ENCODE results near the gene SLC17A4. TPM values are rescaled to one million over a fixed set of nuclear protein-coding genes. Genes with fewer than 3 reads are reported as not detected.

Gene SLC17A4, protein sequence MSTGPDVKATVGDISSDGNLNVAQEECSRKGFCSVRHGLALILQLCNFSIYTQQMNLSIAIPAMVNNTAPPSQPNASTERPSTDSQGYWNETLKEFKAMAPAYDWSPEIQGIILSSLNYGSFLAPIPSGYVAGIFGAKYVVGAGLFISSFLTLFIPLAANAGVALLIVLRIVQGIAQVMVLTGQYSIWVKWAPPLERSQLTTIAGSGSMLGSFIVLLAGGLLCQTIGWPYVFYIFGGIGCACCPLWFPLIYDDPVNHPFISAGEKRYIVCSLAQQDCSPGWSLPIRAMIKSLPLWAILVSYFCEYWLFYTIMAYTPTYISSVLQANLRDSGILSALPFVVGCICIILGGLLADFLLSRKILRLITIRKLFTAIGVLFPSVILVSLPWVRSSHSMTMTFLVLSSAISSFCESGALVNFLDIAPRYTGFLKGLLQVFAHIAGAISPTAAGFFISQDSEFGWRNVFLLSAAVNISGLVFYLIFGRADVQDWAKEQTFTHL
- total RNA-seq (under 1 TPM in 2 of 7 donors, not detected in 5; 0.05 to 0.12 TPM), polyA plus RNA-seq (not detected)
- long read RNA-seq, donor 1: 0 reads
- long read RNA-seq, donor 2: 0 reads
- long read RNA-seq, donor 3: 0 reads

DNA sequence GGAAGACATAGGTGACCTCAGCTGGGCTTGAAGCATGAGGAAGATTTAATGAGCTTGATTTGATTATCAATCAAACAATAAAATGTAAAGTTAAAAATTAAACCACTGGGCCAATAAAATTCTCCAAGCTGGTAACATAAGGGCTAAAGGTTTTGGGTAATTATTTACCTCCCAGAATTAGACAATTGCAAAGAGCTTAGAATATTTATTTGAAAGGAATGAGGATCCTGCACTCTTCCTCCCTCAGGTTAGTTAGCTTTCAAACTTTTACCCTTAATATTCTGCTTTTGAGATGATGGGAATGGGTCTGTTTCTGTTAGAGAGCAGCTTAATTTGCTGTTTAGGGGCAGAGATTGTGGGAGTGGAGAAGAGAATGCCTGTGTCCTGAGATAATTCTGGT lies at the start of gene SLC17A4:
Gene SLC17A4, plus strand, starts transcription at position 208 of the 400 bp plus-strand sequence. CDS start 7,221 bp downstream, outside the sequence.
- H3K27me3 ChIP-seq: no peaks in the 10 kb centered on the region
- TF ChIP-seq, protein P1, sequence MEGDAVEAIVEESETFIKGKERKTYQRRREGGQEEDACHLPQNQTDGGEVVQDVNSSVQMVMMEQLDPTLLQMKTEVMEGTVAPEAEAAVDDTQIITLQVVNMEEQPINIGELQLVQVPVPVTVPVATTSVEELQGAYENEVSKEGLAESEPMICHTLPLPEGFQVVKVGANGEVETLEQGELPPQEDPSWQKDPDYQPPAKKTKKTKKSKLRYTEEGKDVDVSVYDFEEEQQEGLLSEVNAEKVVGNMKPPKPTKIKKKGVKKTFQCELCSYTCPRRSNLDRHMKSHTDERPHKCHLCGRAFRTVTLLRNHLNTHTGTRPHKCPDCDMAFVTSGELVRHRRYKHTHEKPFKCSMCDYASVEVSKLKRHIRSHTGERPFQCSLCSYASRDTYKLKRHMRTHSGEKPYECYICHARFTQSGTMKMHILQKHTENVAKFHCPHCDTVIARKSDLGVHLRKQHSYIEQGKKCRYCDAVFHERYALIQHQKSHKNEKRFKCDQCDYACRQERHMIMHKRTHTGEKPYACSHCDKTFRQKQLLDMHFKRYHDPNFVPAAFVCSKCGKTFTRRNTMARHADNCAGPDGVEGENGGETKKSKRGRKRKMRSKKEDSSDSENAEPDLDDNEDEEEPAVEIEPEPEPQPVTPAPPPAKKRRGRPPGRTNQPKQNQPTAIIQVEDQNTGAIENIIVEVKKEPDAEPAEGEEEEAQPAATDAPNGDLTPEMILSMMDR (IDR thresholded peaks at IDR 0.05): no peak
- TF ChIP-seq POLR2A (IDR thresholded peaks at IDR 0.05) (no peak), EP300 (IDR thresholded peaks at IDR 0.05) (no peak)
- no peaks in the 10 kb centered on the region for H3K4me1 ChIP-seq (ENCODE audit: insufficient read depth)
- no peak within 1 kb of the TSS for H3K27ac ChIP-seq
- no peak within 1 kb of the TSS for H3K4me3 ChIP-seq
- H3K9me3 ChIP-seq: no peaks in the 10 kb centered on the region
- intact Hi-C loops (cut with DNase I): no loop called here
- no peaks in the 10 kb centered on the region for H3K36me3 ChIP-seq
- no peak for DNase-seq

DNA sequence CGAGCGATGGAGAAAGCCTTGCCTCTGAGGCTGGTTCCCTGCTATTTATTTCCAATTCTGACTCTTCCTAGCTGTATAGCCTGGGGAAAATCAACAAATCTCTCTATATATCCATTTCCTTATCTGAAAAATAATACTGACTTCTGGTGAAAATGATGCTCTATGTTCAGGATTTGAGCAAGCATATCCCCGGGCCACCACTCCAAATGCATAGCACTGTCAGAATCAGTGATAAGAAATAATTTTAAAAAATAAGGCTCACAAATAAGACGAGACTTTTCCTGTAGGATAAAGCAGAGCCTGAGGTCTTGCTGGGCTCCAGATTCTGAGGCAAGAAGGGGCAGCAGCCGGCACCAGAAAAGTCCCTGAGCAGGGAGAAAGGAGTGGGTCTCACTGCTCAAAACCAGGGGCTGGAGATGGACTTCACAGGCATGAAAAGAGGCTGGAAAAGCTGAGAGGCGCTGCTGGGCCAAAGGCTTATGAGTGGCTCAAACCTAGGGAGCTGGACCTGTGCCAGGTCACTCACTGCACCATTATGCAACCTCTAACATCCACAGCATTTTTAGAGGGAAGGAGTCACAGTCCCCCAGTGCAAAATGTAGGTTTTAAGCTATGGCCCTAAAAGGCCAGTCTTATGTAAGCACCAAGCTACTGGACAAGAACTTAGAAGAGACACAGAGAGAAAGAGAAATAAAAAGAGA lies 48.1 kb upstream of the SLC17A4 start:
- intact Hi-C loops (cut with DNase I): no loop called here
- Histone ChIP-seq H3K36me3 (no peaks in the 10 kb centered on the region), H3K4me3 (no peak overlapping the region), H3K27me3 (no peaks in the 10 kb centered on the region), H3K4me1 (ENCODE audit: insufficient read depth) (no peaks in the 10 kb centered on the region), H3K27ac (no peak overlapping the region), H3K9me3 (no peaks in the 10 kb centered on the region)
- DNase-seq: peak in 2 of 5 donors; percentile 27 to 42
- WGBS, 3 donors: 83 to 90% (median 87%) methylated on average over 6 of the region's 6 CpGs
- TF ChIP-seq EP300 (IDR thresholded peaks at IDR 0.05): no peak
- TF ChIP-seq, protein P1 (IDR thresholded peaks at IDR 0.05): no peak
- no peak for TF ChIP-seq POLR2A (IDR thresholded peaks at IDR 0.05)

DNA sequence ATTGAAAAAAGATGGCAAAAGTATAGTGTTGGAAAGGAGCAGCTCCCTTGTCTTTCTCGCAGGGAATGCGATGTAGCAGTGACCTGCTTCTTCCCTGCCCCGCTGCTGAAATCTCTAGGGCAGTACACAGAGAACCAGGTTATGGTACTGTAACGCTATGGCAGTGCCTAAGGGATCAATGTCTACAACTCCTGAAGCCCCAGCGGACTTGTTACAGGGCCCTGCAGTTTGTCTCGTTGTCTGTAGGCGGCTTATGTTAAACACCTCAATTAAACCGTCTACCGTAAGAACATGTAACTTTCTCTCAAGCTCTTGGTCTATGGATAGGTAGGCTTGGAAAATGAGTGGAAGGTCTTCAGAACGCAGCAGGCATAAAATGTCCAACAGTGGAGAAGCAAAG lies 44.8 kb upstream of the SLC17A4 start:
- 91 to 96% (median 95%) methylated on average over 10 of the region's 10 CpGs for WGBS, 3 donors
- H3K27ac ChIP-seq: no peak overlapping the region
- no peak for TF ChIP-seq EP300 (IDR thresholded peaks at IDR 0.05)
- no peak overlapping the region for H3K4me3 ChIP-seq
- no peaks in the 10 kb centered on the region for H3K36me3 ChIP-seq
- H3K9me3 ChIP-seq: no peaks in the 10 kb centered on the region
- intact Hi-C loops (cut with DNase I): loop anchor here in 1 of 4 donors (10.0 kb wide), 1 partner anchor 485 kb away; no protein-coding TSS in a partner anchor
- H3K4me1 ChIP-seq (ENCODE audit: insufficient read depth): no peaks in the 10 kb centered on the region
- no peaks in the 10 kb centered on the region for H3K27me3 ChIP-seq
- DNase-seq: no peak

DNA sequence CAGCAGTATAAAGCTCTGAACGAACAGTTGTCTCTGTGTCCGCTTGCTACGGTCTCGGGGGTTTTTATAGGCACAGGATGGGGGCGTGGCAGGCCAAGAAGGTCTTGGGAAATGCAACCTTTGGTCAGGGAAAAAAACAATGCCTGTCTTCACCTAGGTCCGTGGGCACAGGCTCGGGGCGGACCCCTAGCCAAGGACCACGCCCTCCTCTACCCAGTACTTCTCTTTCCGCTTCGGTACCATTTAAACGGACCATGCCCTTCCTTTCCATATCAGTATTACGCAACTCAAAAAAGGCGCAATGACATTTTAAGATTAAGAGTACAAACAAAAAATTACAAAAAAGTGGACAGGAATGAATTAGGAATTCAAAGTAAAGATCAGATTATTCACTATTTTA lies 44.3 kb upstream of the SLC17A4 start:
- no peaks in the 10 kb centered on the region for H3K36me3 ChIP-seq
- H3K27ac ChIP-seq: no peak overlapping the region
- WGBS, 3 donors: 81 to 94% (median 92%) methylated on average over 14 of the region's 14 CpGs
- intact Hi-C loops (cut with DNase I): loop anchor here in 1 of 4 donors (10.0 kb wide), 1 partner anchor 485 kb away; no protein-coding TSS in a partner anchor
- H3K4me3 ChIP-seq: no peak overlapping the region
- TF ChIP-seq, protein P1 (IDR thresholded peaks at IDR 0.05): no peak
- TF ChIP-seq EP300 (IDR thresholded peaks at IDR 0.05) (no peak), POLR2A (IDR thresholded peaks at IDR 0.05) (no peak)
- DNase-seq: no peak
- no peaks in the 10 kb centered on the region for H3K9me3 ChIP-seq
- H3K27me3 ChIP-seq: no peaks in the 10 kb centered on the region
- no peaks in the 10 kb centered on the region for H3K4me1 ChIP-seq (ENCODE audit: insufficient read depth)

Data from ovary (tissue), 10 donors.